K562 (cell line): ENCODE measurements around the gene ISG20L2. TPM values are rescaled to one million over a fixed set of nuclear protein-coding genes. Genes with fewer than 3 reads are reported as not detected.

Experiments
- ATAC-seq: fragments of 200-7000 bp; cut with Tn5 transposase; 3 replicates; pipeline ENCODE4 v1.9.1; 2020; ENCODE audit warnings: moderate library complexity
- BruUV-seq: library from RNA; stranded (reverse); fragments of 400-500 nt; replicated peaks from 2 replicates; lab custom pipeline; 2021; lab: Mats Ljungman, UMichigan
- CTCF ChIA-PET: fragments of 300-600 bp; formaldehyde crosslinking; extraction: SDS; loops from one replicate; lab custom pipeline; 2021; ENCODE audit warnings: low intra/inter-chr PET ratio; lab: Yijun Ruan, JAX
- POLR2A ChIA-PET: fragments of 300-600, 350-650 bp; sonication (Branson Sonifier 250); formaldehyde crosslinking; extraction: SDS; loops from one replicate; lab custom pipeline; 2021; ENCODE audit warnings: antibody characterized with exemption, inconsistent platforms; lab: Yijun Ruan, JAX
- DNase-seq, 4 experiments: peaks; one replicate each; pipeline versions ENCODE4 v3.0.0 to v3.0.0-alpha.2; 2011 to 2018; ENCODE audit warnings: low spot score in 3 of 4, mixed read lengths in 3 of 4; ENCODE audit errors: extremely low read depth in 1 of 4
- FAIRE-seq: peaks from 2 replicates; lab custom pipeline; 2011; peaks lifted over from hg19 to GRCh38; lab: Jason Lieb, UNC
- H2AFZ ChIP-seq: 2 replicates; pipeline ENCODE4 v1.6.0; 2011; ENCODE audit warnings: low read depth, low read length, control low read depth, inconsistent platforms
- H3K27ac ChIP-seq: fragments of 200-600 bp; 3 replicates; pipeline ENCODE4 v1.8.0; 2011; ENCODE audit warnings: low read depth, mild to moderate bottlenecking, control low read depth, inconsistent platforms, low read length, moderate library complexity, mixed read lengths; ENCODE audit errors: extremely low read depth
- H3K27me3 ChIP-seq, 2 experiments: fragments of 300-600 bp in 1 of 2; 2 replicates in 1 of 2; 3 replicates in 1 of 2; pipeline versions ENCODE4 v1.6.0 to v1.8.0; 2011; ENCODE audit warnings: inconsistent platforms in 2 of 2, low read length in 2 of 2, mild to moderate bottlenecking in 1 of 2, mixed read lengths in 1 of 2, moderate library complexity in 1 of 2; ENCODE audit not compliant: control insufficient read depth in 2 of 2, insufficient read depth in 2 of 2
- H3K36me3 ChIP-seq: fragments of 300-600 bp; 3 replicates; pipeline ENCODE4 v1.8.0; 2011; ENCODE audit warnings: mild to moderate bottlenecking, low read length, inconsistent platforms; ENCODE audit not compliant: control insufficient read depth, insufficient read depth
- H3K4me1 ChIP-seq, 2 experiments: fragments of 200-600 bp in 1 of 2; replicated peaks in 1 of 2; 2 replicates in 1 of 2; 3 replicates in 1 of 2; pipeline versions ENCODE4 v1.5.1 to v1.8.0; 2011; ENCODE audit warnings: inconsistent platforms in 2 of 2, low read length in 2 of 2, mild to moderate bottlenecking in 1 of 2, mixed read lengths in 1 of 2, moderate library complexity in 1 of 2; ENCODE audit not compliant: control insufficient read depth in 2 of 2, insufficient read depth in 2 of 2
- H3K4me2 ChIP-seq: 2 replicates; pipeline ENCODE4 v1.6.1; 2011; ENCODE audit warnings: low read length, control low read depth, inconsistent platforms, mixed read lengths; ENCODE audit not compliant: insufficient read depth
- H3K4me3 ChIP-seq: fragments of 200-600 bp; sonication (generic), shearing (Covaris generic); 2 replicates; pipeline ENCODE4 v1.5.1; 2016; ENCODE audit warnings: control low read depth, inconsistent platforms
- H3K79me2 ChIP-seq: fragments of 200-600 bp; 3 replicates; pipeline ENCODE4 v1.8.0; 2011; ENCODE audit warnings: low read length, inconsistent platforms; ENCODE audit not compliant: control insufficient read depth, insufficient read depth
- H3K9ac ChIP-seq, 2 experiments: 2 replicates each; pipeline versions ENCODE4 v1.6.0 to v1.6.1; 2011; ENCODE audit warnings: low read depth in 2 of 2, low read length in 2 of 2, control low read depth in 1 of 2, inconsistent platforms in 1 of 2, mild to moderate bottlenecking in 1 of 2, mixed read lengths in 1 of 2; ENCODE audit not compliant: insufficient read depth in 1 of 2
- H3K9me1 ChIP-seq: one replicate; pipeline ENCODE4 v1.6.0; 2011; ENCODE audit warnings: inconsistent platforms, mild to moderate bottlenecking, low read length, moderate library complexity; ENCODE audit not compliant: control insufficient read depth, insufficient read depth
- H3K9me3 ChIP-seq: replicated peaks from 2 replicates; pipeline ENCODE4 v1.5.1; 2011; ENCODE audit warnings: low read depth, low read length, inconsistent platforms; ENCODE audit not compliant: control insufficient read depth, insufficient read depth
- H4K20me1 ChIP-seq: replicated peaks from 2 replicates; pipeline ENCODE4 v1.6.1; 2011; ENCODE audit warnings: low read length, inconsistent platforms, mixed read lengths; ENCODE audit not compliant: control insufficient read depth, insufficient read depth
- ELF1 ChIP-seq: fragments of 200-800 bp; sonication (Bioruptor generic); IDR thresholded peaks from 2 replicates; pipeline ENCODE4 v1.6.1; 2016; ENCODE audit warnings: missing genetic modification characterization, missing compliant biosample characterization
- GATA2 ChIP-seq: sonication (generic); formaldehyde crosslinking; IDR thresholded peaks from 2 replicates; pipeline ENCODE4 v1.4.0; 2020; ENCODE audit warnings: mild to moderate bottlenecking, missing genetic modification reagents
- KDM1A ChIP-seq, 2 experiments: fragments of 450-650 bp; IDR thresholded peaks; 2 replicates each; pipeline ENCODE4 v1.6.1; 2016; ENCODE audit warnings: mild to moderate bottlenecking in 2 of 2
- MEIS2 ChIP-seq: fragments of 450-650 bp; IDR thresholded peaks from 2 replicates; pipeline ENCODE4 v1.6.1; 2014; ENCODE audit warnings: mild to moderate bottlenecking; ENCODE audit not compliant: partially characterized antibody
- MTA1 ChIP-seq: fragments of 450-650 bp; IDR thresholded peaks from 2 replicates; pipeline ENCODE4 v1.6.1; 2017; ENCODE audit warnings: borderline replicate concordance
- RBFOX2 ChIP-seq: fragments of 200-400 bp; formaldehyde crosslinking; IDR thresholded peaks from 2 replicates; pipeline ENCODE4 v1.6.1; 2017; ENCODE audit warnings: low read depth, mild to moderate bottlenecking, low read length, moderate library complexity
- WGBS: fragments of 100-300 bp; shearing (Covaris generic); methylation state at CpG from one replicate; pipeline ENCODE4 v1.1.6; 2016; ENCODE audit warnings: low coverage, mixed read lengths; ENCODE audit not compliant: insufficient coverage; ENCODE audit errors: missing lambda C conversion rate; 5-methylcytosine and 5-hydroxymethylcytosine counted together
- in situ Hi-C: fragments of 300-500 bp; cut with MboI; formaldehyde crosslinking; loops from 4 replicates; pipeline ENCODE4 v1.15.0; 2018; ENCODE audit warnings: inconsistent platforms, mixed read lengths
- intact Hi-C: fragments of 100-400 bp; cut with micrococcal nuclease; formaldehyde crosslinking; loops from 2 replicates; pipeline ENCODE4 v1.14.2; 2022
- polyA plus RNA-seq, 8 experiments: library from polyadenylated mRNA; depleted of rRNA in 4 of 8; stranded (reverse) in 5 of 8; unstranded in 3 of 8; fragments of >200 nt; fragmentation: Nextera tagmentation in 2 of 8; fragmentation: Illumina TruSeq in 1 of 8; extraction: Ambion mirVana in 2 of 8; extraction: Trizol in 1 of 8; gene quantifications; 2 replicates each; pipeline versions ENCODE4 v1.2.1 to v1.2.3, GENCODE V29; 2011 to 2014; ENCODE audit warnings: inconsistent platforms in 1 of 8, missing spikeins in 1 of 8
- total RNA-seq, 7 experiments: library from RNA; depleted of rRNA in 6 of 7; stranded (reverse); fragments of >200 nt in 6 of 7; fragmentation: Illumina TruSeq in 2 of 7; extraction: Trizol in 2 of 7; gene quantifications; 2 replicates each; pipeline versions ENCODE4 v1.2.1 to v1.2.3, GENCODE V29; 2011 to 2021; ENCODE audit warnings: low replicate concordance in 1 of 7
- TF ChIP-seq, protein P1 (sequence below): sonication (generic); formaldehyde crosslinking; IDR thresholded peaks from 2 replicates; pipeline ENCODE4 v1.8.1; 2022; ENCODE audit warnings: missing genetic modification reagents
- TF ChIP-seq, protein P2 (sequence below): fragments of 450-650 bp; IDR thresholded peaks from 2 replicates; pipeline ENCODE4 v1.6.1; 2016
- TF ChIP-seq, protein P3 (sequence below): fragments of 250-450 bp; sonication (Bioruptor Pico); IDR thresholded peaks from 2 replicates; pipeline ENCODE4 v1.5.0; 2021
- TF ChIP-seq, protein P4 (sequence below): fragments of 450-650 bp; IDR thresholded peaks from 2 replicates; pipeline ENCODE4 v1.6.1; 2018; ENCODE audit not compliant: partially characterized antibody
- TF ChIP-seq, protein P5 (sequence below): fragments of 450-650 bp; IDR thresholded peaks from 2 replicates; pipeline ENCODE4 v1.7.0; 2016; ENCODE audit warnings: borderline replicate concordance

Gene ISG20L2
- total and polyA plus RNA-seq, 9 of the 15 experiments (the other 6 are each of a cell fraction or from before 2014, with no cell fraction given) = 21.3 to 130 (median 50.3) TPM

DNA sequence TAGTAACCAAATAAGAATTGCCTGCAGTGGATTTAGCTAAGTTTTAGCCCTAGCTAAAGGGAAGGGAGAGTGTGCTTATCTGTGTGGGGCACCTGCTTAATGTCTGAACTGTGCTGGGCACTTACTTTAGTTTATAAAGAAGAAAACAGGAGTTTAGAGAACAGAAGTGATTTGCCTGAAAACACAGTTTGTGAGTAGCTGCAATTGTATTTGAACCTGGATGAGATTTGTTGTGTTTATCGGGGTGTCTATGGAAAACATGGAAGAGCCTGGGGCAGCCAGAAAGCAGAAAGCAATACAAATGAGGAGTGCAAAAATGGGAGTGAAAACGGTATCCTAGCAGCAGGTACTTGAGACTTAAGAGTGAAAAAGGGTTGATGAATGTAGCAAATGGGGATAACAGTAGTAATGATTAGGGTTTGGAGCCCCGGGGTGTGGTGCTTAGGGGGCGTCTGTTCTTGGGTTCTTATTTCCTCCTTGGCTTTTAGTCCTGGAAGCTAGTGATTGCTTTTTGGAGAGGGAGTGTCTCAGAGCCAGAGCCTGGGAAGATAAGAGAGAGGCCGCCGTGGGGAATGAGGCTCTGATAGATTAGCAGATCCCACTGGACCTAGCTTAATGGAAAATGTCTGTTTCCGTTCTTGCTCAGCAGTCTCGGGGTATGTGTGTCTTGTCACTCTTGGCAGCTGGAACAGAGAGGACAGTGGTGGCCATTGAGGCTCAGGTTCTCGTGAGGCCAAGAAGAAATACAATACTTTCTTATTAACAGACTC lies 44.3 kb upstream of the ISG20L2 start:
- ChIA-PET CTCF (no interaction called here), POLR2A (interaction anchor here (0.7 to 4.9 kb wide), 14 partner anchors 8 to 131 kb away, joined by 3 to 22 read pairs (median 4); partner anchors contain the start of genes HDGF and MRPL24)
- no TSS peak for BruUV-seq
- in situ Hi-C loops = no loop called here
- Histone ChIP-seq H3K9me1 (no peaks in the 10 kb centered on the region), H3K4me1 (peaks cover 28 to 43% of the 10 kb centered on the region in 2 experiments), H3K79me2 (peaks cover 92% of the 10 kb centered on the region), H3K27ac (peak overlapping the region; percentile 58; the same call in 2 of the 3 replicates), H2AFZ (no peak overlapping the region), H3K27me3 (no peaks in the 10 kb centered on the region), H3K9me3 (no peaks in the 10 kb centered on the region), H3K36me3 (peaks cover 50% of the 10 kb centered on the region), H3K4me3 (no peak overlapping the region), H3K4me2 (peak overlapping the region; percentile 79), H3K9ac (peak overlapping the region; percentile 42 to 79; a peak in 2 of 4 replicates), H4K20me1 (peaks cover 13% of the 10 kb centered on the region; the same call in 1 of the 2 replicates)
- intact Hi-C loops = no loop called here
- WGBS = 3% methylated on average over 9 of the region's 9 CpGs
- FAIRE-seq = peak; percentile 79
- peak; percentile 52 for ATAC-seq
- DNase-seq = peak in 1 of 4 experiments; percentile 78
- TF ChIP-seq MTA1 (peak; percentile 23; the same call in 1 of the 2 replicates), KDM1A (IDR thresholded peaks at IDR 0.05) (peak; percentile 79; a peak in 3 of 4 replicates), MEIS2 (peak; percentile 42), ELF1 (tag) (no peak), RBFOX2 (peak; percentile 27; the same call in 1 of the 2 replicates), GATA2 (peak; percentile 20; the same call in 1 of the 2 replicates)
- TF ChIP-seq, protein P1, sequence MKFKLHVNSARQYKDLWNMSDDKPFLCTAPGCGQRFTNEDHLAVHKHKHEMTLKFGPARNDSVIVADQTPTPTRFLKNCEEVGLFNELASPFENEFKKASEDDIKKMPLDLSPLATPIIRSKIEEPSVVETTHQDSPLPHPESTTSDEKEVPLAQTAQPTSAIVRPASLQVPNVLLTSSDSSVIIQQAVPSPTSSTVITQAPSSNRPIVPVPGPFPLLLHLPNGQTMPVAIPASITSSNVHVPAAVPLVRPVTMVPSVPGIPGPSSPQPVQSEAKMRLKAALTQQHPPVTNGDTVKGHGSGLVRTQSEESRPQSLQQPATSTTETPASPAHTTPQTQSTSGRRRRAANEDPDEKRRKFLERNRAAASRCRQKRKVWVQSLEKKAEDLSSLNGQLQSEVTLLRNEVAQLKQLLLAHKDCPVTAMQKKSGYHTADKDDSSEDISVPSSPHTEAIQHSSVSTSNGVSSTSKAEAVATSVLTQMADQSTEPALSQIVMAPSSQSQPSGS (CRISPR knock-in tag) = no peak
- TF ChIP-seq, protein P2, sequence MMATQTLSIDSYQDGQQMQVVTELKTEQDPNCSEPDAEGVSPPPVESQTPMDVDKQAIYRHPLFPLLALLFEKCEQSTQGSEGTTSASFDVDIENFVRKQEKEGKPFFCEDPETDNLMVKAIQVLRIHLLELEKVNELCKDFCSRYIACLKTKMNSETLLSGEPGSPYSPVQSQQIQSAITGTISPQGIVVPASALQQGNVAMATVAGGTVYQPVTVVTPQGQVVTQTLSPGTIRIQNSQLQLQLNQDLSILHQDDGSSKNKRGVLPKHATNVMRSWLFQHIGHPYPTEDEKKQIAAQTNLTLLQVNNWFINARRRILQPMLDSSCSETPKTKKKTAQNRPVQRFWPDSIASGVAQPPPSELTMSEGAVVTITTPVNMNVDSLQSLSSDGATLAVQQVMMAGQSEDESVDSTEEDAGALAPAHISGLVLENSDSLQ = peak; percentile 33; the same call in 1 of the 2 replicates
- TF ChIP-seq, protein P3, sequence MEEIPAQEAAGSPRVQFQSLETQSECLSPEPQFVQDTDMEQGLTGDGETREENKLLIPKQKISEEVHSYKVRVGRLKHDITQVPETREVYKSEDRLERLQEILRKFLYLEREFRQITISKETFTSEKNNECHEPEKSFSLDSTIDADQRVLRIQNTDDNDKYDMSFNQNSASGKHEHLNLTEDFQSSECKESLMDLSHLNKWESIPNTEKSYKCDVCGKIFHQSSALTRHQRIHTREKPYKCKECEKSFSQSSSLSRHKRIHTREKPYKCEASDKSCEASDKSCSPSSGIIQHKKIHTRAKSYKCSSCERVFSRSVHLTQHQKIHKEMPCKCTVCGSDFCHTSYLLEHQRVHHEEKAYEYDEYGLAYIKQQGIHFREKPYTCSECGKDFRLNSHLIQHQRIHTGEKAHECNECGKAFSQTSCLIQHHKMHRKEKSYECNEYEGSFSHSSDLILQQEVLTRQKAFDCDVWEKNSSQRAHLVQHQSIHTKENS = no peak
- TF ChIP-seq, protein P4, sequence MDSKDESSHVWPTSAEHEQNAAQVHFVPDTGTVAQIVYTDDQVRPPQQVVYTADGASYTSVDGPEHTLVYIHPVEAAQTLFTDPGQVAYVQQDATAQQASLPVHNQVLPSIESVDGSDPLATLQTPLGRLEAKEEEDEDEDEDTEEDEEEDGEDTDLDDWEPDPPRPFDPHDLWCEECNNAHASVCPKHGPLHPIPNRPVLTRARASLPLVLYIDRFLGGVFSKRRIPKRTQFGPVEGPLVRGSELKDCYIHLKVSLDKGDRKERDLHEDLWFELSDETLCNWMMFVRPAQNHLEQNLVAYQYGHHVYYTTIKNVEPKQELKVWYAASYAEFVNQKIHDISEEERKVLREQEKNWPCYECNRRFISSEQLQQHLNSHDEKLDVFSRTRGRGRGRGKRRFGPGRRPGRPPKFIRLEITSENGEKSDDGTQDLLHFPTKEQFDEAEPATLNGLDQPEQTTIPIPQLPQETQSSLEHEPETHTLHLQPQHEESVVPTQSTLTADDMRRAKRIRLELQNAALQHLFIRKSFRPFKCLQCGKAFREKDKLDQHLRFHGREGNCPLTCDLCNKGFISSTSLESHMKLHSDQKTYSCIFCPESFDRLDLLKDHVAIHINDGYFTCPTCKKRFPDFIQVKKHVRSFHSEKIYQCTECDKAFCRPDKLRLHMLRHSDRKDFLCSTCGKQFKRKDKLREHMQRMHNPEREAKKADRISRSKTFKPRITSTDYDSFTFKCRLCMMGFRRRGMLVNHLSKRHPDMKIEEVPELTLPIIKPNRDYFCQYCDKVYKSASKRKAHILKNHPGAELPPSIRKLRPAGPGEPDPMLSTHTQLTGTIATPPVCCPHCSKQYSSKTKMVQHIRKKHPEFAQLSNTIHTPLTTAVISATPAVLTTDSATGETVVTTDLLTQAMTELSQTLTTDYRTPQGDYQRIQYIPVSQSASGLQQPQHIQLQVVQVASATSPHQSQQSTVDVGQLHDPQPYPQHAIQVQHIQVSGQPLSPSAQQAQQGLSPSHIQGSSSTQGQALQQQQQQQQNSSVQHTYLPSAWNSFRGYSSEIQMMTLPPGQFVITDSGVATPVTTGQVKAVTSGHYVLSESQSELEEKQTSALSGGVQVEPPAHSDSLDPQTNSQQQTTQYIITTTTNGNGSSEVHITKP = no peak
- TF ChIP-seq, protein P5, sequence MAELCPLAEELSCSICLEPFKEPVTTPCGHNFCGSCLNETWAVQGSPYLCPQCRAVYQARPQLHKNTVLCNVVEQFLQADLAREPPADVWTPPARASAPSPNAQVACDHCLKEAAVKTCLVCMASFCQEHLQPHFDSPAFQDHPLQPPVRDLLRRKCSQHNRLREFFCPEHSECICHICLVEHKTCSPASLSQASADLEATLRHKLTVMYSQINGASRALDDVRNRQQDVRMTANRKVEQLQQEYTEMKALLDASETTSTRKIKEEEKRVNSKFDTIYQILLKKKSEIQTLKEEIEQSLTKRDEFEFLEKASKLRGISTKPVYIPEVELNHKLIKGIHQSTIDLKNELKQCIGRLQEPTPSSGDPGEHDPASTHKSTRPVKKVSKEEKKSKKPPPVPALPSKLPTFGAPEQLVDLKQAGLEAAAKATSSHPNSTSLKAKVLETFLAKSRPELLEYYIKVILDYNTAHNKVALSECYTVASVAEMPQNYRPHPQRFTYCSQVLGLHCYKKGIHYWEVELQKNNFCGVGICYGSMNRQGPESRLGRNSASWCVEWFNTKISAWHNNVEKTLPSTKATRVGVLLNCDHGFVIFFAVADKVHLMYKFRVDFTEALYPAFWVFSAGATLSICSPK = no peak
